Heart left ventricle (tissue), 16 donors: ENCODE measurements around the gene GSAP. TPM values are rescaled to one million over a fixed set of nuclear protein-coding genes. Genes with fewer than 3 reads are reported as not detected.

Source experiments
- ATAC-seq, 4 donors: fragments of 200-7000 bp; cut with Tn5 transposase; one replicate each; pipeline ENCODE4 v1.9.1; 2020 to 2022; ENCODE audit warnings: moderate library complexity in 4 of 4, mild to moderate bottlenecking in 3 of 4, moderate number of reproducible peaks in 1 of 4
- DNase-seq, 5 donors: peaks; one replicate each; pipeline ENCODE4 v3.0.0-alpha.2; 2020
- H3K27ac ChIP-seq, 12 donors: fragments of 200-600 bp; sonication (generic) in 4 of 12; one replicate each; pipeline versions ENCODE4 v1.5.0 to v1.8.0; 2016 to 2022; ENCODE audit warnings: mild to moderate bottlenecking in 2 of 12
- H3K27me3 ChIP-seq, 9 donors: fragments of 200-600 bp; sonication (generic) in 2 of 9; one replicate each; pipeline versions ENCODE4 v1.5.1 to v1.8.0; 2016 to 2022; ENCODE audit warnings: mild to moderate bottlenecking in 3 of 9
- H3K36me3 ChIP-seq, 9 donors: fragments of 200-600 bp; sonication (generic) in 2 of 9; one replicate each; pipeline versions ENCODE4 v1.5.0 to v1.8.0; 2018 to 2022; ENCODE audit warnings: mild to moderate bottlenecking in 2 of 9
- H3K4me1 ChIP-seq, 12 donors: fragments of 200-600 bp; sonication (generic) in 4 of 12; one replicate each; pipeline versions ENCODE4 v1.5.0 to v1.8.0; 2016 to 2022; ENCODE audit warnings: mild to moderate bottlenecking in 3 of 12
- H3K4me3 ChIP-seq, 12 donors: fragments of 200-600 bp; sonication (generic) in 4 of 12; one replicate each; pipeline versions ENCODE4 v1.5.0 to v1.8.0; 2017 to 2022; ENCODE audit warnings: mild to moderate bottlenecking in 9 of 12, moderate library complexity in 4 of 12
- H3K9me3 ChIP-seq, 12 donors: fragments of 200-600 bp; sonication (generic) in 4 of 12; one replicate each; pipeline versions ENCODE4 v1.5.0 to v1.8.0; 2016 to 2022; ENCODE audit warnings: mild to moderate bottlenecking in 1 of 12
- CTCF ChIP-seq, 12 donors: fragments of 200-600 bp; sonication (generic) in 4 of 12; IDR thresholded peaks; one replicate each; pipeline versions ENCODE4 v1.5.0 to v1.8.0; 2018 to 2022; ENCODE audit warnings: antibody characterized with exemption in 12 of 12, mild to moderate bottlenecking in 5 of 12
- POLR2A ChIP-seq, 2 donors: fragments of 450-650 bp; IDR thresholded peaks; one replicate each; pipeline ENCODE4 v1.6.1; 2017; ENCODE audit warnings: antibody characterized with exemption in 2 of 2, mild to moderate bottlenecking in 2 of 2, moderate library complexity in 2 of 2
- WGBS, 4 donors: extraction: QIAGEN DNeasy Blood & Tissue Kit in 2 of 4; methylation state at CpG; one replicate each; pipeline versions ENCODE4 v1.1.5 to v1.1.7; 2013 to 2018; 5-methylcytosine and 5-hydroxymethylcytosine counted together
- intact Hi-C, 10 donors: fragments of 100-400 bp; cut with DNase I; formaldehyde crosslinking; loops; one replicate each; pipeline versions ENCODE4 v1.11.1 to v1.14.2; 2022
- polyA plus RNA-seq, 2 donors: library from polyadenylated mRNA; stranded (reverse); fragments of 200-250 nt; gene quantifications; one replicate each; pipeline ENCODE4 v1.2.3, GENCODE V29; 2013
- total RNA-seq, 9 donors: library from RNA; depleted of rRNA in 2 of 9; stranded (reverse); fragments of >200 nt in 2 of 9; fragmentation: NEBNext Ultra II Directional in 3 of 9; extraction: Animal tissue kit (Norgen Biotek cat#: 25700) in 3 of 9; gene quantifications; one replicate each; pipeline versions ENCODE4 v1.1.0 to v1.2.4, GENCODE V29; 2016 to 2023
- donor health status: ischemic (EF 13 %, LVEDD 7.1; RV severe dilation, severe dysfunction).
- donor health status: healthy with polysubstance abuse.
- donor health status: DM: no; HTN: yes; CAD: no.
- donor health status: DM: no; HTN: no; CAD: no.
- donor health status: ischemic (EF 25% LVEDD 6.9; RV normal size, moderate dysfunction).
- donor health status: ischemic (EF 25% LVEDD 5.7; RV mildly dilated, moderate dysfunction).
- donor health status: healthy.
- donor health status: DM: yes; HTN: yes; CAD: no.
- donor health status: ischemic (EF 35%, LVEDD 5.7; RV mildly dilated, moderate dysfunction).
- donor health status: nonischemic (EF 11% LVEDD 7.7; RV severe dilation, severe dysfunction).
- donor health status: DM: yes; HTN: yes; CAD: no.
- donor health status: PGD.
- donor health status: ischemic (EF 29% LVEDD 5.4; RV normal size, mild dysfunction).
- donor health status: nonischemic (EF 23%, LVEDD 6.1; RV moderate dilation, normal function).

GSAP gene
- total and polyA plus RNA-seq, 11 donors, result 1.7 to 24.9 (median 6.5) TPM

- Histone ChIP-seq H3K27ac (no peak overlapping the region), H3K27me3 (no peaks in the 10 kb centered on the region), H3K4me1 (peaks cover 0 to 9% (median 0%) of the 10 kb centered on the region in 12 donors), H3K9me3 (no peaks in the 10 kb centered on the region), H3K36me3 (no peaks in the 10 kb centered on the region), H3K4me3 (no peak overlapping the region)
- no peak for ATAC-seq
- TF ChIP-seq CTCF (IDR thresholded peaks at IDR 0.05) (no peak), POLR2A (IDR thresholded peaks at IDR 0.05) (no peak)
- WGBS, 4 donors, result 71 to 85% (median 81%) methylated on average over 1 of the region's 1 CpG
- intact Hi-C loops, result loop anchor here in 2 of 10 donors (10.0 kb wide), 2 partner anchors 197 to 307 kb away; no protein-coding TSS in a partner anchor
- no peak for DNase-seq
These were observed 31.5 kb upstream of the GSAP start for GRCh38 chr7:77447616-77448015.

GRCh38 chr7:77444123-77444522 is 28.0 kb upstream of the GSAP start:
- intact Hi-C loops, result loop anchor here in 3 of 10 donors (5.0 to 10.0 kb wide), 3 partner anchors 201 to 311 kb away; no protein-coding TSS in a partner anchor
- Histone ChIP-seq H3K4me1 (peaks cover 0 to 15% (median 0%) of the 10 kb centered on the region in 12 donors), H3K36me3 (no peaks in the 10 kb centered on the region), H3K27me3 (no peaks in the 10 kb centered on the region), H3K9me3 (no peaks in the 10 kb centered on the region), H3K4me3 (no peak overlapping the region), H3K27ac (no peak overlapping the region)
- WGBS, 4 donors, result 24 to 50% (median 41%) methylated on average over 1 of the region's 1 CpG
- ATAC-seq (no peak), DNase-seq (no peak)
- no peak for TF ChIP-seq CTCF (IDR thresholded peaks at IDR 0.05)
- TF ChIP-seq POLR2A (IDR thresholded peaks at IDR 0.05), result no peak

GRCh38 chr7:77443042-77443441 is 26.9 kb upstream of the GSAP start:
- Histone ChIP-seq H3K36me3 (no peaks in the 10 kb centered on the region), H3K4me1 (peaks cover 0 to 16% (median 0%) of the 10 kb centered on the region in 12 donors), H3K27me3 (no peaks in the 10 kb centered on the region), H3K4me3 (no peak overlapping the region), H3K9me3 (no peaks in the 10 kb centered on the region), H3K27ac (no peak overlapping the region)
- ATAC-seq, result no peak
- TF ChIP-seq CTCF (IDR thresholded peaks at IDR 0.05) (no peak), POLR2A (IDR thresholded peaks at IDR 0.05) (no peak)
- WGBS, 4 donors, result 92 to 99% (median 96%) methylated on average over 2 of the region's 2 CpGs
- intact Hi-C loops, result loop anchor here in 3 of 10 donors (5.0 to 10.0 kb wide), 3 partner anchors 202 to 312 kb away; no protein-coding TSS in a partner anchor
- DNase-seq, result no peak

GRCh38 chr7:77442636-77443035 is 26.5 kb upstream of the GSAP start:
- H3K36me3 ChIP-seq, result no peaks in the 10 kb centered on the region
- intact Hi-C loops, result loop anchor here in 3 of 10 donors (5.0 to 10.0 kb wide), 3 partner anchors 202 to 312 kb away; no protein-coding TSS in a partner anchor
- H3K4me1 ChIP-seq, result peaks cover 0 to 13% (median 0%) of the 10 kb centered on the region in 12 donors
- H3K4me3 ChIP-seq, result no peak overlapping the region
- no peak overlapping the region for H3K27ac ChIP-seq
- no peaks in the 10 kb centered on the region for H3K27me3 ChIP-seq
- no peaks in the 10 kb centered on the region for H3K9me3 ChIP-seq
- WGBS, 4 donors, result 84 to 90% (median 86%) methylated on average over 2 of the region's 2 CpGs
- DNase-seq (no peak), ATAC-seq (no peak)
- TF ChIP-seq POLR2A (IDR thresholded peaks at IDR 0.05) (no peak), CTCF (IDR thresholded peaks at IDR 0.05) (no peak)
